Mesodermal cell (in vitro differentiated cells): ENCODE data around the gene ZNF276.
A peak's percentile ranks its signal among the peaks of the same experiment; 100 is the strongest.

ENCODE experiments used
- H3K27ac ChIP-seq: 2 replicates; pipeline ENCODE4 v1.7.0; 2013; ENCODE audit warnings: mild to moderate bottlenecking, low read depth, low read length, moderate library complexity; ENCODE audit not compliant: severe bottlenecking
- H3K36me3 ChIP-seq: 2 replicates; pipeline ENCODE4 v1.7.1; 2013; ENCODE audit warnings: mild to moderate bottlenecking, low read length, moderate library complexity; ENCODE audit not compliant: control insufficient read depth, insufficient read depth
- H3K4me1 ChIP-seq: one replicate; pipeline ENCODE4 v1.7.1; 2013; ENCODE audit warnings: mild to moderate bottlenecking, low read length; ENCODE audit not compliant: insufficient read depth, control insufficient read depth, poor library complexity, severe bottlenecking
- H3K4me3 ChIP-seq: 2 replicates; pipeline ENCODE4 v1.7.0; 2013; ENCODE audit warnings: low read length, control low read depth, mild to moderate bottlenecking; ENCODE audit not compliant: insufficient read depth, poor library complexity, severe bottlenecking; ENCODE audit errors: extremely low read depth
- H3K9me3 ChIP-seq: 2 replicates; pipeline ENCODE4 v1.7.1; 2013; ENCODE audit warnings: mild to moderate bottlenecking, low read length, moderate library complexity; ENCODE audit not compliant: control insufficient read depth
- WGBS, 2 experiments: methylation state at CpG; one replicate each; pipeline ENCODE4 v1.1.5; 2013; ENCODE audit warnings: missing lambda C conversion rate in 2 of 2; ENCODE audit not compliant: insufficient coverage in 2 of 2; 5-methylcytosine and 5-hydroxymethylcytosine counted together

The ZNF276 gene

GRCh38 chr16:89716916-89717687, 4.2 kb upstream of the ZNF276 start:
- H3K9me3 ChIP-seq = no peaks in the 10 kb centered on the region
- H3K27ac ChIP-seq = no peak overlapping the region
- no peaks in the 10 kb centered on the region for H3K36me3 ChIP-seq
- H3K4me1 ChIP-seq = peaks cover 6% of the 10 kb centered on the region
- 92 to 95% methylated on average over 22 to 23 of the region's 29 CpGs for WGBS, 2 experiments
- no peak overlapping the region for H3K4me3 ChIP-seq

GRCh38 chr16:89717688-89718505, 3.4 kb upstream of the ZNF276 start:
- Histone ChIP-seq H3K36me3 (peaks cover 4% of the 10 kb centered on the region), H3K9me3 (no peaks in the 10 kb centered on the region), H3K27ac (no peak overlapping the region), H3K4me3 (no peak overlapping the region), H3K4me1 (peaks cover 9% of the 10 kb centered on the region)
- WGBS, 2 experiments = 94 to 95% methylated on average over 18 to 24 of the region's 24 CpGs

GRCh38 chr16:89720551-89720812, 855 bp upstream of the ZNF276 start:
- peak overlapping the region; percentile 78 for H3K27ac ChIP-seq
- 0% methylated on average over 15 to 26 of the region's 29 CpGs for WGBS, 2 experiments
- H3K4me1 ChIP-seq = peaks cover 14% of the 10 kb centered on the region
- H3K9me3 ChIP-seq = no peaks in the 10 kb centered on the region
- peak overlapping the region; percentile 69 for H3K4me3 ChIP-seq
- peaks cover 28% of the 10 kb centered on the region for H3K36me3 ChIP-seq

GRCh38 chr16:89721546-89722391, 432 bp downstream of the ZNF276 start:
- Histone ChIP-seq H3K27ac (peak overlapping the region; percentile 78), H3K4me3 (peak overlapping the region; percentile 69), H3K4me1 (peaks cover 14% of the 10 kb centered on the region), H3K9me3 (no peaks in the 10 kb centered on the region), H3K36me3 (peaks cover 38% of the 10 kb centered on the region)
- WGBS, 2 experiments = 0 to 1% methylated on average over 82 to 100 of the region's 112 CpGs

- peak overlapping the region; percentile 69 for H3K4me3 ChIP-seq
- no peaks in the 10 kb centered on the region for H3K9me3 ChIP-seq
- no peak overlapping the region for H3K27ac ChIP-seq
- H3K4me1 ChIP-seq = peaks cover 14% of the 10 kb centered on the region
- WGBS, 2 experiments = 53 to 54% methylated on average over 52 to 56 of the region's 56 CpGs
- H3K36me3 ChIP-seq = peaks cover 46% of the 10 kb centered on the region
Observed at GRCh38 chr16:89722392-89723278, 1.3 kb downstream of the ZNF276 start.

GRCh38 chr16:89723279-89724250, 2.2 kb downstream of the ZNF276 start:
- Histone ChIP-seq H3K27ac (no peak overlapping the region), H3K4me3 (no peak overlapping the region), H3K9me3 (no peaks in the 10 kb centered on the region), H3K36me3 (peaks cover 54% of the 10 kb centered on the region), H3K4me1 (peaks cover 14% of the 10 kb centered on the region)
- 93 to 99% methylated on average over 25 to 27 of the region's 30 CpGs for WGBS, 2 experiments

- Histone ChIP-seq H3K27ac (no peak overlapping the region), H3K36me3 (peaks cover 90% of the 10 kb centered on the region), H3K4me1 (peaks cover 8% of the 10 kb centered on the region), H3K9me3 (no peaks in the 10 kb centered on the region), H3K4me3 (no peak overlapping the region)
- WGBS, 2 experiments = 92 to 95% methylated on average over 14 to 17 of the region's 17 CpGs
Observed at GRCh38 chr16:89727406-89728120, 6.2 kb downstream of the ZNF276 start.

- Histone ChIP-seq H3K36me3 (peaks cover 90% of the 10 kb centered on the region), H3K9me3 (no peaks in the 10 kb centered on the region), H3K27ac (no peak overlapping the region), H3K4me1 (no peaks in the 10 kb centered on the region), H3K4me3 (no peak overlapping the region)
- WGBS, 2 experiments = 89 to 93% methylated on average over 16 to 18 of the region's 18 CpGs
Observed at GRCh38 chr16:89729293-89729692, 8.0 kb downstream of the ZNF276 start.
